BJ (cell line): Measurements from ENCODE around the gene C17orf75. TPM values are rescaled to one million over a fixed set of nuclear protein-coding genes. Genes with fewer than 3 reads are reported as not detected.

Experiments
- CTCF ChIA-PET: fragments of 350-600 bp; formaldehyde crosslinking; extraction: SDS; loops from one replicate; lab custom pipeline; 2021; ENCODE audit warnings: antibody characterized with exemption, inconsistent platforms; lab: Yijun Ruan, JAX
- POLR2A ChIA-PET: fragments of 300-600 bp; sonication (Branson Sonifier 250); formaldehyde crosslinking; extraction: SDS; loops from one replicate; lab custom pipeline; 2021; ENCODE audit warnings: antibody characterized with exemption; lab: Charles Lee
- DNase-seq: peaks from one replicate; pipeline ENCODE4 v3.0.0-alpha.2; 2011; ENCODE audit warnings: low read depth
- H3K27me3 ChIP-seq: 2 replicates; pipeline ENCODE4 v1.6.0; 2011; ENCODE audit warnings: low read length; ENCODE audit not compliant: control insufficient read depth, insufficient read depth
- H3K36me3 ChIP-seq: 2 replicates; pipeline ENCODE4 v1.5.1; 2011; ENCODE audit warnings: low read length; ENCODE audit not compliant: control insufficient read depth, insufficient read depth
- H3K4me3 ChIP-seq: 2 replicates; pipeline ENCODE4 v1.5.1; 2011; ENCODE audit warnings: low read depth, mild to moderate bottlenecking, control low read depth, low read length
- polyA plus RNA-seq: library from polyadenylated mRNA; depleted of rRNA; stranded (reverse); fragments of >200 nt; gene quantifications from 2 replicates; pipeline ENCODE4 v1.2.3, GENCODE V29; 2011
- TF ChIP-seq, protein P1 (sequence below): IDR thresholded peaks from 2 replicates; pipeline ENCODE4 v1.5.1; 2011; ENCODE audit warnings: low read depth, mild to moderate bottlenecking, control low read depth, inconsistent platforms, low read length, moderate library complexity; ENCODE audit not compliant: insufficient read depth

The C17orf75 gene
- polyA plus RNA-seq, 1 experiment, result 9.6 TPM

DNA sequence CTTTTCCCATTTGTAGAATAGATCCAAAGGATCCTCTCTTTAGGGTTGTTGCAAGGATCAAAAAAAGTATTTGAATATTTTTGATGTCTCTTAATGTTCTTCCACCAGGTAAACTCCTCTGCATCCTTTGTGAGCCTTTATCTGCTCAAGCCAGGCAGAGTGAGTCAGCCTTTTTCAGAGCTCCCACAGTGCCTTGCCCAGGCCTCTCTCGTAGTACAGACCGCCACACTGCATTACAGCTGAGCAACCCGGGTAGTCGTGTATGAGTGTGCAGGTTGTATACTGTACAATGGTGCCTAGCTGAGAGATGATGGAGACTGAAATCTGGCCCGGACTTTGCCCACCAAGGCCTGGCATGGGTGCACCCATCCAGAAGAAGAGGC lies 55.5 kb downstream of the C17orf75 start:
- ChIA-PET CTCF (interaction anchor here (0.9 to 1.6 kb wide), 2 partner anchors 15 to 34 kb away, joined by 3 to 5 read pairs; no protein-coding TSS in a partner anchor), POLR2A (no interaction called here)
- Histone ChIP-seq H3K36me3 (no peaks in the 10 kb centered on the region), H3K4me3 (no peak overlapping the region), H3K27me3 (peaks cover 3% of the 10 kb centered on the region)
- DNase-seq, result no peak
- TF ChIP-seq, protein P1, sequence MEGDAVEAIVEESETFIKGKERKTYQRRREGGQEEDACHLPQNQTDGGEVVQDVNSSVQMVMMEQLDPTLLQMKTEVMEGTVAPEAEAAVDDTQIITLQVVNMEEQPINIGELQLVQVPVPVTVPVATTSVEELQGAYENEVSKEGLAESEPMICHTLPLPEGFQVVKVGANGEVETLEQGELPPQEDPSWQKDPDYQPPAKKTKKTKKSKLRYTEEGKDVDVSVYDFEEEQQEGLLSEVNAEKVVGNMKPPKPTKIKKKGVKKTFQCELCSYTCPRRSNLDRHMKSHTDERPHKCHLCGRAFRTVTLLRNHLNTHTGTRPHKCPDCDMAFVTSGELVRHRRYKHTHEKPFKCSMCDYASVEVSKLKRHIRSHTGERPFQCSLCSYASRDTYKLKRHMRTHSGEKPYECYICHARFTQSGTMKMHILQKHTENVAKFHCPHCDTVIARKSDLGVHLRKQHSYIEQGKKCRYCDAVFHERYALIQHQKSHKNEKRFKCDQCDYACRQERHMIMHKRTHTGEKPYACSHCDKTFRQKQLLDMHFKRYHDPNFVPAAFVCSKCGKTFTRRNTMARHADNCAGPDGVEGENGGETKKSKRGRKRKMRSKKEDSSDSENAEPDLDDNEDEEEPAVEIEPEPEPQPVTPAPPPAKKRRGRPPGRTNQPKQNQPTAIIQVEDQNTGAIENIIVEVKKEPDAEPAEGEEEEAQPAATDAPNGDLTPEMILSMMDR, result no peak

- POLR2A ChIA-PET, result no interaction called here
These were observed 56.0 kb downstream of the C17orf75 start for GRCh38 chr17:32285746-32286517.

DNA sequence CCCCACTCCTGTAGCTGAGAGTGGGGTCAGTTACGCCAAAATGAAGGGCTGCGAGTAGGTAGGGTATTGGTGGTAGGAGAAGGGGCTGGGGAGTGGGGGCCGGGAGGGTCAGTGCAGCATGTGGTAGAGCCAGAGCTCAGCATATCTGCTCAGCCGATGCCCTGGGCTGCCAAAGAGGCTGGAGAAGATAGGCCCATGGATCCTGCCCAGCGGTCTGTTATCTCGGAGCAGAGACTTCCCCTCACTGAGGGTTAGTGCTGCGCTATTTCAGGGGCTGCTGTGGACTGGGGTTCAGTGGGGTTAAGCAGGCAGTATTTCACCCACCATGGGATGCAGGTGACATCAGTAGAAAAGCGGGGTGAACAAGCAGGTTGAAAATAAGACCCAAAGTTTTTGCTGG lies 56.7 kb downstream of the C17orf75 start:
- peaks cover 4% of the 10 kb centered on the region for H3K27me3 ChIP-seq
- TF ChIP-seq, protein P1, result no peak
- no peaks in the 10 kb centered on the region for H3K36me3 ChIP-seq
- DNase-seq, result no peak
- no peak overlapping the region for H3K4me3 ChIP-seq
- ChIA-PET CTCF (interaction anchor here (0.6 kb wide), 1 partner anchor 26 kb away, joined by 3 read pairs; no protein-coding TSS in a partner anchor), POLR2A (no interaction called here)

More at GRCh38 chr17:32285746-32286517, 56.0 kb downstream of the C17orf75 start:
- CTCF ChIA-PET, result interaction anchor here (0.9 to 1.6 kb wide), 2 partner anchors 15 to 33 kb away, joined by 3 to 5 read pairs; no protein-coding TSS in a partner anchor
- Histone ChIP-seq H3K27me3 (peaks cover 3% of the 10 kb centered on the region), H3K36me3 (no peaks in the 10 kb centered on the region), H3K4me3 (no peak overlapping the region)
- no peak for DNase-seq
- TF ChIP-seq, protein P1, result no peak

DNA sequence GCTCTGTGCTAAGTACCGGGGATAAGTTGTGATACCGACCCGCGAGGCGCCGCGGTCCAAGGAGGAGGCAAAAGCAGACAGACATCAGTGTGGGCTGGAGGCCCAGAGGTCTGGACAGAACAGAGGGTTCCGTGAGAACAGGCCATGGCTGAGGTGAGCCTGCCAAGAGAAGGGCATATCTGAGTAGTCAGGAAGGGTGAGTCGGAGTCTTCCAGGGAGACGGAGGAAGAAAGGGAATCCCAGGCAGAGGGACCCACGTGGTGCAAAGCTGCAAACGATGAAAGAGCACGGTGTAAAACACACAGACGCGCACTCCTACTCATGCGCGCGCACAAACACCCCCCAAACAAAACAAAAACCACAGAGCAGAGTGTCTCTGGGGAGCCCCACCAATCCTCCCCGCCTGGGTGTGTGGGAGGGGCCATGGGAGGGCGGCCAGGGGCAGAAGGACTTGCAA lies 58.2 kb downstream of the C17orf75 start:
- TF ChIP-seq, protein P1, result no peak
- ChIA-PET POLR2A (no interaction called here), CTCF (no interaction called here)
- DNase-seq, result no peak
- peaks cover 3% of the 10 kb centered on the region for H3K27me3 ChIP-seq
- H3K4me3 ChIP-seq, result no peak overlapping the region
- no peaks in the 10 kb centered on the region for H3K36me3 ChIP-seq

- ChIA-PET POLR2A (interaction anchor here (0.6 kb wide), 1 partner anchor 13 kb away, joined by 4 read pairs; no protein-coding TSS in a partner anchor), CTCF (no interaction called here)
- Histone ChIP-seq H3K4me3 (no peak overlapping the region), H3K27me3 (peaks cover 3% of the 10 kb centered on the region), H3K36me3 (no peaks in the 10 kb centered on the region)
- TF ChIP-seq, protein P1, result no peak
- DNase-seq, result no peak
These were observed 60.9 kb downstream of the C17orf75 start for GRCh38 chr17:32281011-32281451.
